SHP77 treated with DMSO at 0.1 percent for 48 hours (cell line): ENCODE data around the gene ANKDD1A.

ENCODE experiments used
- DNase-seq: peaks from one replicate; lab custom pipeline; 2025; lab: John Stamatoyannopoulos, UW

Gene ANKDD1A

GRCh38 chr15:64923546-64923945, 11.8 kb downstream of the ANKDD1A start:
- DNase-seq = no peak

GRCh38 chr15:64925335-64926330, 13.9 kb downstream of the ANKDD1A start:
- no peak for DNase-seq

GRCh38 chr15:64926661-64927060, 15.0 kb downstream of the ANKDD1A start:
- DNase-seq = no peak

- no peak for DNase-seq
These were observed 17.0 kb downstream of the ANKDD1A start for GRCh38 chr15:64928626-64929220.

- no peak for DNase-seq
These were observed 18.4 kb downstream of the ANKDD1A start for GRCh38 chr15:64930019-64930652.

- DNase-seq = no peak
These were observed 19.2 kb downstream of the ANKDD1A start for GRCh38 chr15:64930778-64931371.

GRCh38 chr15:64931381-64931780, 19.7 kb downstream of the ANKDD1A start:
- no peak for DNase-seq

- DNase-seq = no peak
These were observed 22.3 kb downstream of the ANKDD1A start for GRCh38 chr15:64934023-64934422.

- peak; percentile 52 for DNase-seq
These were observed 26.5 kb downstream of the ANKDD1A start for GRCh38 chr15:64938192-64938591.

GRCh38 chr15:64942356-64942755, 30.7 kb downstream of the ANKDD1A start:
- no peak for DNase-seq

GRCh38 chr15:64943512-64944225, 32.0 kb downstream of the ANKDD1A start:
- DNase-seq = no peak

- DNase-seq = no peak
These were observed 33.3 kb downstream of the ANKDD1A start for GRCh38 chr15:64944961-64945360.

GRCh38 chr15:64947211-64947610, 35.5 kb downstream of the ANKDD1A start:
- no peak for DNase-seq

- no peak for DNase-seq
These were observed 37.2 kb downstream of the ANKDD1A start for GRCh38 chr15:64948916-64949315.

- no peak for DNase-seq
These were observed 37.9 kb downstream of the ANKDD1A start for GRCh38 chr15:64949383-64950186.

- DNase-seq = no peak
These were observed 39.2 kb downstream of the ANKDD1A start for GRCh38 chr15:64950888-64951287.

GRCh38 chr15:64951777-64952418, 40.2 kb downstream of the ANKDD1A start:
- DNase-seq = no peak

- no peak for DNase-seq
These were observed 42.7 kb downstream of the ANKDD1A start for GRCh38 chr15:64954395-64954794.

- DNase-seq = no peak
These were observed 47.4 kb downstream of the ANKDD1A start for GRCh38 chr15:64959128-64959527.

GRCh38 chr15:64960153-64960552, 48.5 kb downstream of the ANKDD1A start:
- DNase-seq = no peak
